ENCODE results near the gene DUT. TPM values are rescaled to one million over a fixed set of nuclear protein-coding genes. Genes with fewer than 3 reads are reported as not detected.

DUT gene
- total and polyA plus RNA-seq, 9 of the 15 experiments (the other 6 are each of a cell fraction or from before 2014, with no cell fraction given): 13.9 to 235 (median 94.9) TPM

Small RNA genes lying within 50 kb of the gene (small RNA-seq; reads per million reads assigned to genes)
- gene RF00019: not detected

Other genes with a start within 250 kb of the DUT start
- not detected in 2 replicates for gene SLC24A5, start 210.4 kb upstream of the DUT start, total RNA-seq (2014; rRNA removed)
- gene SLC24A5, start 210.4 kb upstream of the DUT start, total RNA-seq (2014; rRNA removed; fragmentation: Illumina TruSeq; extraction: Trizol): not detected in 2 replicates
- gene SLC24A5, start 210.4 kb upstream of the DUT start, total RNA-seq (2015; rRNA removed; fragmentation: Illumina TruSeq; extraction: Trizol): not detected in 2 replicates
- not detected in 2 replicates for gene SLC24A5, start 210.4 kb upstream of the DUT start, total RNA-seq (2021)
- gene SLC24A5, start 210.4 kb upstream of the DUT start, polyA plus RNA-seq (2011; rRNA removed): not detected in 2 replicates
- gene SLC24A5, start 210.4 kb upstream of the DUT start, polyA plus RNA-seq (2014; fragmentation: Illumina TruSeq; extraction: Trizol): not detected in 2 replicates
- not detected for gene SLC24A5, start 210.4 kb upstream of the DUT start, polyA plus RNA-seq (2014; fragmentation: Nextera tagmentation; extraction: Ambion mirVana)
- not detected in 2 replicates for gene SLC24A5, start 210.4 kb upstream of the DUT start, polyA plus RNA-seq (2014; rRNA removed)
- 0.08 and 0.09 TPM in 2 replicates for gene MYEF2, start 153.1 kb upstream of the DUT start, total RNA-seq (2014; rRNA removed)
- 0.25 and 0.32 TPM in 2 replicates for gene MYEF2, start 153.1 kb upstream of the DUT start, total RNA-seq (2014; rRNA removed; fragmentation: Illumina TruSeq; extraction: Trizol)
- gene MYEF2, start 153.1 kb upstream of the DUT start, total RNA-seq (2015; rRNA removed; fragmentation: Illumina TruSeq; extraction: Trizol): 0.04 and 0.36 TPM in 2 replicates
- 0.29 and 0.65 TPM in 2 replicates for gene MYEF2, start 153.1 kb upstream of the DUT start, total RNA-seq (2021)
- gene MYEF2, start 153.1 kb upstream of the DUT start, polyA plus RNA-seq (2011; rRNA removed): 0.03 and 0.18 TPM in 2 replicates
- 0.19 TPM in 1 of 2 replicates, not detected in the other for gene MYEF2, start 153.1 kb upstream of the DUT start, polyA plus RNA-seq (2014; fragmentation: Illumina TruSeq; extraction: Trizol)
- under 1 TPM; 0.03 to 0.06 TPM for gene MYEF2, start 153.1 kb upstream of the DUT start, polyA plus RNA-seq (2014; fragmentation: Nextera tagmentation; extraction: Ambion mirVana)
- gene MYEF2, start 153.1 kb upstream of the DUT start, polyA plus RNA-seq (2014; rRNA removed): 0.82 TPM in 1 of 2 replicates, not detected in the other
- gene CTXN2, start 139.8 kb upstream of the DUT start, total RNA-seq (2014; rRNA removed): not detected in 2 replicates
- not detected in 2 replicates for gene CTXN2, start 139.8 kb upstream of the DUT start, total RNA-seq (2014; rRNA removed; fragmentation: Illumina TruSeq; extraction: Trizol)
- not detected in 2 replicates for gene CTXN2, start 139.8 kb upstream of the DUT start, total RNA-seq (2015; rRNA removed; fragmentation: Illumina TruSeq; extraction: Trizol)
- gene CTXN2, start 139.8 kb upstream of the DUT start, total RNA-seq (2021): not detected in 2 replicates
- gene CTXN2, start 139.8 kb upstream of the DUT start, polyA plus RNA-seq (2011; rRNA removed): not detected in 2 replicates
- not detected in 2 replicates for gene CTXN2, start 139.8 kb upstream of the DUT start, polyA plus RNA-seq (2014; fragmentation: Illumina TruSeq; extraction: Trizol)
- not detected for gene CTXN2, start 139.8 kb upstream of the DUT start, polyA plus RNA-seq (2014; fragmentation: Nextera tagmentation; extraction: Ambion mirVana)
- gene CTXN2, start 139.8 kb upstream of the DUT start, polyA plus RNA-seq (2014; rRNA removed): not detected in 2 replicates
- not detected in 2 replicates for gene SLC12A1, start 125.1 kb upstream of the DUT start, total RNA-seq (2014; rRNA removed)
- gene SLC12A1, start 125.1 kb upstream of the DUT start, total RNA-seq (2014; rRNA removed; fragmentation: Illumina TruSeq; extraction: Trizol): not detected in 2 replicates
- gene SLC12A1, start 125.1 kb upstream of the DUT start, total RNA-seq (2015; rRNA removed; fragmentation: Illumina TruSeq; extraction: Trizol): not detected in 2 replicates
- gene SLC12A1, start 125.1 kb upstream of the DUT start, total RNA-seq (2021): not detected in 2 replicates
- gene SLC12A1, start 125.1 kb upstream of the DUT start, polyA plus RNA-seq (2011; rRNA removed): not detected in 2 replicates
- not detected in 2 replicates for gene SLC12A1, start 125.1 kb upstream of the DUT start, polyA plus RNA-seq (2014; fragmentation: Illumina TruSeq; extraction: Trizol)
- gene SLC12A1, start 125.1 kb upstream of the DUT start, polyA plus RNA-seq (2014; fragmentation: Nextera tagmentation; extraction: Ambion mirVana): not detected
- not detected in 2 replicates for gene SLC12A1, start 125.1 kb upstream of the DUT start, polyA plus RNA-seq (2014; rRNA removed)

Data from K562 (cell line).